GM18873 (cell line): ENCODE results near the gene PTPN1.

Source experiments
- ATAC-seq: cut with Tn5 transposase; IDR thresholded peaks from one replicate; pipeline ENCODE4 v1.9.1; 2021; ENCODE audit warnings: mild to moderate bottlenecking, moderate library complexity, moderate number of reproducible peaks; ENCODE audit not compliant: unreplicated experiment, low FRiP score

The PTPN1 gene

GRCh38 chr20:50628853-50629669, 118.9 kb downstream of the PTPN1 start:
- ATAC-seq = no peak

- ATAC-seq = no peak
Measured at GRCh38 chr20:50629670-50630045, 119.5 kb downstream of the PTPN1 start.

- no peak for ATAC-seq
Measured at GRCh38 chr20:50630578-50631263, 120.5 kb downstream of the PTPN1 start.

- no peak for ATAC-seq
Measured at GRCh38 chr20:50632236-50632635, 122.1 kb downstream of the PTPN1 start.

GRCh38 chr20:50632701-50633100, 122.5 kb downstream of the PTPN1 start:
- no peak for ATAC-seq

GRCh38 chr20:50633361-50633760, 123.2 kb downstream of the PTPN1 start:
- no peak for ATAC-seq

GRCh38 chr20:50634191-50634590, 124.0 kb downstream of the PTPN1 start:
- no peak for ATAC-seq
